SK-N-SH (cell line): ENCODE data around the gene CRB3. TPM values are rescaled to one million over a fixed set of nuclear protein-coding genes. Genes with fewer than 3 reads are reported as not detected.

Source experiments
- CTCF ChIA-PET: fragments of 300-600, 350-600 bp; formaldehyde crosslinking; extraction: SDS; loops from one replicate; lab custom pipeline; 2021; lab: Yijun Ruan, JAX
- POLR2A ChIA-PET: fragments of 350-600 bp; sonication (Branson Sonifier 250); formaldehyde crosslinking; extraction: SDS; loops from one replicate; lab custom pipeline; 2020; ENCODE audit warnings: antibody characterized with exemption, inconsistent platforms; lab: Yijun Ruan, JAX
- DNase-seq: peaks from one replicate; pipeline ENCODE4 v3.0.0; 2012
- H2AFZ ChIP-seq: fragments of 200-600 bp; sonication (generic); 2 replicates; pipeline ENCODE4 v1.8.1; 2016; ENCODE audit warnings: antibody characterized with exemption, mild to moderate bottlenecking, low read depth
- H3F3A ChIP-seq: fragments of 200-600 bp; sonication (generic); replicated peaks from 2 replicates; pipeline ENCODE3; 2016; ENCODE audit warnings: antibody characterized with exemption, mild to moderate bottlenecking; ENCODE audit not compliant: insufficient read depth
- H3K27ac ChIP-seq, 2 experiments: fragments of 200-500 bp in 1 of 2; fragments of 200-600 bp in 1 of 2; sonication (Bioruptor generic) in 1 of 2; sonication (generic), shearing (Covaris generic) in 1 of 2; 2 replicates each; pipeline versions ENCODE4 v1.5.1 to v1.6.1; 2014 to 2016; ENCODE audit warnings: low read depth in 2 of 2, inconsistent platforms in 1 of 2, low read length in 1 of 2, mild to moderate bottlenecking in 1 of 2, mixed read lengths in 1 of 2
- H3K27me3 ChIP-seq: fragments of 200-600 bp; sonication (generic), shearing (Covaris generic); 2 replicates; pipeline ENCODE4 v1.6.1; 2016; ENCODE audit warnings: mixed run types; ENCODE audit not compliant: insufficient read depth
- H3K36me3 ChIP-seq, 2 experiments: fragments of 200-500 bp in 1 of 2; fragments of 200-600 bp in 1 of 2; sonication (Bioruptor generic) in 1 of 2; sonication (generic) in 1 of 2; replicated peaks in 1 of 2; 2 replicates each; pipeline versions ENCODE3 to v1.5.1; 2014 to 2016; ENCODE audit warnings: low read length in 1 of 2, mild to moderate bottlenecking in 1 of 2; ENCODE audit not compliant: insufficient read depth in 2 of 2, control insufficient read depth in 1 of 2
- H3K4me1 ChIP-seq, 2 experiments: fragments of 200-500 bp in 1 of 2; fragments of 200-600 bp in 1 of 2; sonication (Bioruptor generic) in 1 of 2; sonication (generic), shearing (Covaris generic) in 1 of 2; 2 replicates each; pipeline versions ENCODE4 v1.5.1 to v1.6.1; 2014 to 2016; ENCODE audit warnings: low read depth in 1 of 2, low read length in 1 of 2, mixed run types in 1 of 2; ENCODE audit not compliant: insufficient read depth in 2 of 2, control insufficient read depth in 1 of 2
- H3K4me2 ChIP-seq: fragments of 200-600 bp; sonication (generic), shearing (Covaris generic); 2 replicates; pipeline ENCODE4 v1.6.1; 2017; ENCODE audit warnings: mixed run types
- H3K4me3 ChIP-seq, 2 experiments: fragments of 200-500 bp in 1 of 2; fragments of 200-600 bp in 1 of 2; sonication (Bioruptor generic) in 1 of 2; sonication (generic), shearing (Covaris generic) in 1 of 2; 2 replicates each; pipeline versions ENCODE4 v1.5.1 to v1.8.1; 2014 to 2016; ENCODE audit warnings: low read depth in 2 of 2, inconsistent platforms in 1 of 2, low read length in 1 of 2, mild to moderate bottlenecking in 1 of 2, mixed read lengths in 1 of 2, moderate library complexity in 1 of 2
- H3K79me2 ChIP-seq: fragments of 200-600 bp; sonication (generic); 2 replicates; pipeline ENCODE4 v1.8.1; 2017; ENCODE audit warnings: mild to moderate bottlenecking; ENCODE audit not compliant: insufficient read depth
- H3K9ac ChIP-seq: fragments of 200-600 bp; sonication (generic); 2 replicates; pipeline ENCODE4 v1.6.1; 2017; ENCODE audit warnings: mixed run types
- H3K9me2 ChIP-seq: fragments of 200-600 bp; sonication (generic); 2 replicates; pipeline ENCODE4 v1.6.1; 2017; ENCODE audit warnings: mixed run types
- H3K9me3 ChIP-seq: fragments of 200-600 bp; sonication (generic); 2 replicates; pipeline ENCODE4 v1.6.1; 2017; ENCODE audit warnings: mixed run types, mild to moderate bottlenecking, moderate library complexity
- H4K20me1 ChIP-seq: fragments of 200-600 bp; sonication (generic); 2 replicates; pipeline ENCODE4 v1.6.1; 2017; ENCODE audit warnings: mild to moderate bottlenecking, mixed run types; ENCODE audit not compliant: insufficient read depth
- ELF1 ChIP-seq: IDR thresholded peaks from 2 replicates; pipeline ENCODE4 v1.4.0; 2012
- EP300 ChIP-seq, 2 experiments: IDR thresholded peaks; 2 replicates each; pipeline versions ENCODE4 v1.4.0 to v1.6.1; 2012; ENCODE audit warnings: borderline replicate concordance in 1 of 2, low read depth in 1 of 2, low read length in 1 of 2
- POLR2AphosphoS5 ChIP-seq: IDR thresholded peaks from 2 replicates; pipeline ENCODE4 v1.6.1; 2012; ENCODE audit warnings: low read depth, low read length
- REST ChIP-seq: IDR thresholded peaks from 2 replicates; pipeline ENCODE4 v1.6.1; 2012; ENCODE audit warnings: mild to moderate bottlenecking, low read depth, low read length, moderate library complexity
- TCF12 ChIP-seq: IDR thresholded peaks from 2 replicates; pipeline ENCODE4 v1.4.0; 2012
- USF2 ChIP-seq: fragments of 150-350 bp; IDR thresholded peaks from 2 replicates; pipeline ENCODE4 v1.6.1; 2017; ENCODE audit warnings: antibody characterized with exemption, low read length, low read depth, borderline replicate concordance
- WGBS: methylation state at CpG from one replicate; pipeline ENCODE4 v1.1.6; 2017; ENCODE audit warnings: low lambda C conversion rate; 5-methylcytosine and 5-hydroxymethylcytosine counted together
- polyA plus RNA-seq, 3 experiments: library from polyadenylated mRNA; depleted of rRNA; stranded (reverse); fragments of >200 nt; gene quantifications; 2 replicates each; pipeline ENCODE4 v1.2.3, GENCODE V29; 2012

The CRB3 gene
- polyA plus RNA-seq, 1 of the 3 experiments (the other 2 are of a cell fraction): not detected

- Histone ChIP-seq H3K4me2 (no peak overlapping the region), H3K36me3 (peaks cover 0 to 9% of the 10 kb centered on the region in 2 experiments), H3K79me2 (no peaks in the 10 kb centered on the region), H3K27me3 (no peaks in the 10 kb centered on the region), H3F3A (no peaks in the 10 kb centered on the region), H3K9me2 (no peaks in the 10 kb centered on the region), H4K20me1 (no peaks in the 10 kb centered on the region), H3K9me3 (no peaks in the 10 kb centered on the region), H3K4me3 (no peak overlapping the region), H3K4me1 (no peaks in the 10 kb centered on the region), H3K27ac (no peak overlapping the region), H2AFZ (no peak overlapping the region), H3K9ac (no peak overlapping the region)
- POLR2A ChIA-PET: no interaction called here
- WGBS: 89% methylated on average over 5 of the region's 5 CpGs
- no peak for DNase-seq
- no peak for TF ChIP-seq USF2
- no peak for TF ChIP-seq POLR2AphosphoS5
- no peak for TF ChIP-seq EP300 (IDR thresholded peaks at IDR 0.05; ENCODE audit: borderline replicate concordance in 1 of 2, low read depth in 1 of 2, low read length in 1 of 2)
- CTCF ChIA-PET: no interaction called here
Measured at GRCh38 chr19:6450166-6450565, 13.9 kb upstream of the CRB3 start.

GRCh38 chr19:6451583-6452222 lies 12.4 kb upstream of the CRB3 start:
- H4K20me1 ChIP-seq: no peaks in the 10 kb centered on the region
- H3K79me2 ChIP-seq: no peaks in the 10 kb centered on the region
- H3F3A ChIP-seq: no peaks in the 10 kb centered on the region
- no peaks in the 10 kb centered on the region for H3K27me3 ChIP-seq
- CTCF ChIA-PET: no interaction called here
- 96% methylated on average over 6 of the region's 7 CpGs for WGBS
- no peak overlapping the region for H3K4me3 ChIP-seq
- peaks cover 0 to 9% of the 10 kb centered on the region in 2 experiments for H3K36me3 ChIP-seq
- no peak for TF ChIP-seq EP300 (IDR thresholded peaks at IDR 0.05; ENCODE audit: borderline replicate concordance in 1 of 2, low read depth in 1 of 2, low read length in 1 of 2)
- TF ChIP-seq REST: no peak
- no peak for TF ChIP-seq POLR2AphosphoS5
- no peak for TF ChIP-seq TCF12
- no peak for TF ChIP-seq ELF1
- no peak overlapping the region for H3K27ac ChIP-seq
- no peaks in the 10 kb centered on the region for H3K9me3 ChIP-seq
- no peak for DNase-seq
- no peak overlapping the region for H2AFZ ChIP-seq
- H3K4me1 ChIP-seq: no peaks in the 10 kb centered on the region
- POLR2A ChIA-PET: no interaction called here
- H3K9me2 ChIP-seq: no peaks in the 10 kb centered on the region
- H3K4me2 ChIP-seq: no peak overlapping the region
- H3K9ac ChIP-seq: no peak overlapping the region
